Measurements from ENCODE around the gene BROX. TPM values are rescaled to one million over a fixed set of nuclear protein-coding genes. Genes with fewer than 3 reads are reported as not detected.
"Not testable (repeated sequence)": the region's sequence is repeated elsewhere in the genome, so short reads cannot be mapped to it uniquely, and the experiment has no call there.

BROX gene
- total RNA-seq, 2 donors from 2014 or later = 42.8 to 45.4 TPM

GRCh38 chr1:222739465-222739864 is 27.1 kb downstream of the BROX start:
- ATAC-seq (replicated peaks in 1 of 2) (no peak), DNase-seq (no peak)
- Mint-ChIP-seq H3K27ac (no peak overlapping the region), H3K27me3 (ENCODE audit: low read depth) (no peaks in the 10 kb centered on the region), H3K4me1 (ENCODE audit: low read depth) (no peaks in the 10 kb centered on the region), H3K9me3 (no peaks in the 10 kb centered on the region), H3K36me3 (ENCODE audit: insufficient read depth in 2 of 2) (peaks cover 1 to 3% of the 10 kb centered on the region in 2 donors), H3K4me3 (no peak overlapping the region)

- Mint-ChIP-seq H3K4me3 (no peak overlapping the region), H3K36me3 (ENCODE audit: insufficient read depth in 2 of 2) (peaks cover 0 to 1% of the 10 kb centered on the region in 2 donors), H3K9me3 (no peaks in the 10 kb centered on the region), H3K4me1 (ENCODE audit: low read depth) (no peaks in the 10 kb centered on the region), H3K27me3 (ENCODE audit: low read depth) (no peaks in the 10 kb centered on the region), H3K27ac (no peak overlapping the region)
- ATAC-seq (replicated peaks in 1 of 2) (no peak), DNase-seq (no peak)
Measured at GRCh38 chr1:222739929-222740328, 27.6 kb downstream of the BROX start.

- H3K27ac Mint-ChIP-seq; H3K27me3 Mint-ChIP-seq (ENCODE audit: low read depth); DNase-seq; H3K4me1 Mint-ChIP-seq (ENCODE audit: low read depth); ATAC-seq (replicated peaks in 1 of 2); H3K36me3 Mint-ChIP-seq (ENCODE audit: insufficient read depth in 2 of 2); H3K9me3 Mint-ChIP-seq; H3K4me3 Mint-ChIP-seq: not testable (repeated sequence)
Measured at GRCh38 chr1:222741630-222742457, 29.5 kb downstream of the BROX start.

GRCh38 chr1:222749927-222750326 is 37.6 kb downstream of the BROX start:
- Mint-ChIP-seq H3K27me3 (ENCODE audit: low read depth) (no peaks in the 10 kb centered on the region), H3K4me3 (no peak overlapping the region), H3K36me3 (ENCODE audit: insufficient read depth in 2 of 2) (no peaks in the 10 kb centered on the region), H3K27ac (no peak overlapping the region), H3K4me1 (ENCODE audit: low read depth) (no peaks in the 10 kb centered on the region), H3K9me3 (no peaks in the 10 kb centered on the region)
- ATAC-seq (replicated peaks in 1 of 2) = no peak
- no peak for DNase-seq

GRCh38 chr1:222750651-222751050 is 38.3 kb downstream of the BROX start:
- H3K4me3 Mint-ChIP-seq = no peak overlapping the region
- no peaks in the 10 kb centered on the region for H3K27me3 Mint-ChIP-seq (ENCODE audit: low read depth)
- no peaks in the 10 kb centered on the region for H3K4me1 Mint-ChIP-seq (ENCODE audit: low read depth)
- DNase-seq (no peak), ATAC-seq (replicated peaks in 1 of 2) (no peak)
- H3K27ac Mint-ChIP-seq = no peak overlapping the region
- H3K36me3 Mint-ChIP-seq (ENCODE audit: insufficient read depth in 2 of 2) = no peaks in the 10 kb centered on the region
- H3K9me3 Mint-ChIP-seq = no peaks in the 10 kb centered on the region

GRCh38 chr1:222751255-222751654 is 38.9 kb downstream of the BROX start:
- no peak for DNase-seq
- H3K36me3 Mint-ChIP-seq (ENCODE audit: insufficient read depth in 2 of 2) = no peaks in the 10 kb centered on the region
- no peaks in the 10 kb centered on the region for H3K9me3 Mint-ChIP-seq
- H3K27ac Mint-ChIP-seq = no peak overlapping the region
- H3K27me3 Mint-ChIP-seq (ENCODE audit: low read depth) = no peaks in the 10 kb centered on the region
- no peak overlapping the region for H3K4me3 Mint-ChIP-seq
- no peak for ATAC-seq (replicated peaks in 1 of 2)
- no peaks in the 10 kb centered on the region for H3K4me1 Mint-ChIP-seq (ENCODE audit: low read depth)

GRCh38 chr1:222754366-222755139 is 42.2 kb downstream of the BROX start:
- Mint-ChIP-seq H3K4me3 (no peak overlapping the region), H3K9me3 (no peaks in the 10 kb centered on the region), H3K27ac (no peak overlapping the region), H3K27me3 (ENCODE audit: low read depth) (no peaks in the 10 kb centered on the region), H3K4me1 (ENCODE audit: low read depth) (no peaks in the 10 kb centered on the region), H3K36me3 (ENCODE audit: insufficient read depth in 2 of 2) (no peaks in the 10 kb centered on the region)
- ATAC-seq (replicated peaks in 1 of 2) (no peak), DNase-seq (no peak)

GRCh38 chr1:222757646-222758268 is 45.4 kb downstream of the BROX start:
- Mint-ChIP-seq H3K27me3 (ENCODE audit: low read depth) (no peaks in the 10 kb centered on the region), H3K36me3 (ENCODE audit: insufficient read depth in 2 of 2) (no peaks in the 10 kb centered on the region), H3K27ac (no peak overlapping the region), H3K4me1 (ENCODE audit: low read depth) (no peaks in the 10 kb centered on the region), H3K9me3 (peaks cover 0 to 3% of the 10 kb centered on the region in 2 donors), H3K4me3 (no peak overlapping the region)
- DNase-seq (no peak), ATAC-seq (replicated peaks in 1 of 2) (no peak)

GRCh38 chr1:222759451-222760035 is 47.2 kb downstream of the BROX start:
- no peak overlapping the region for H3K4me3 Mint-ChIP-seq
- peaks cover 1 to 3% of the 10 kb centered on the region in 2 donors for H3K36me3 Mint-ChIP-seq (ENCODE audit: insufficient read depth in 2 of 2)
- DNase-seq = no peak
- H3K27me3 Mint-ChIP-seq (ENCODE audit: low read depth) = no peaks in the 10 kb centered on the region
- ATAC-seq (replicated peaks in 1 of 2) = no peak
- no peaks in the 10 kb centered on the region for H3K4me1 Mint-ChIP-seq (ENCODE audit: low read depth)
- H3K9me3 Mint-ChIP-seq = peaks cover 0 to 3% of the 10 kb centered on the region in 2 donors
- no peak overlapping the region for H3K27ac Mint-ChIP-seq

GRCh38 chr1:222761083-222761482 is 48.7 kb downstream of the BROX start:
- DNase-seq = no peak
- H3K4me3 Mint-ChIP-seq = no peak overlapping the region
- H3K9me3 Mint-ChIP-seq = peaks cover 2 to 3% of the 10 kb centered on the region in 2 donors
- H3K27me3 Mint-ChIP-seq (ENCODE audit: low read depth) = no peaks in the 10 kb centered on the region
- no peaks in the 10 kb centered on the region for H3K4me1 Mint-ChIP-seq (ENCODE audit: low read depth)
- ATAC-seq (replicated peaks in 1 of 2) = no peak
- H3K27ac Mint-ChIP-seq = no peak overlapping the region
- H3K36me3 Mint-ChIP-seq (ENCODE audit: insufficient read depth in 2 of 2) = peaks cover 3% of the 10 kb centered on the region in 2 donors

- ATAC-seq (replicated peaks in 1 of 2); H3K27me3 Mint-ChIP-seq (ENCODE audit: low read depth); H3K36me3 Mint-ChIP-seq (ENCODE audit: insufficient read depth in 2 of 2); DNase-seq; H3K9me3 Mint-ChIP-seq; H3K4me1 Mint-ChIP-seq (ENCODE audit: low read depth); H3K4me3 Mint-ChIP-seq; H3K27ac Mint-ChIP-seq: not testable (repeated sequence)
Measured at GRCh38 chr1:222762178-222762577, 49.8 kb downstream of the BROX start.

- ATAC-seq (replicated peaks in 1 of 2) (no peak), DNase-seq (no peak)
- H3K27ac Mint-ChIP-seq = no peak overlapping the region
- H3K4me3 Mint-ChIP-seq = no peak overlapping the region
- peaks cover 1 to 10% of the 10 kb centered on the region in 2 donors for H3K9me3 Mint-ChIP-seq
- peaks cover 11 to 18% of the 10 kb centered on the region in 2 donors for H3K36me3 Mint-ChIP-seq (ENCODE audit: insufficient read depth in 2 of 2)
- no peaks in the 10 kb centered on the region for H3K27me3 Mint-ChIP-seq (ENCODE audit: low read depth)
- peaks cover 10% of the 10 kb centered on the region for H3K4me1 Mint-ChIP-seq (ENCODE audit: low read depth)
Measured at GRCh38 chr1:222767152-222767571, 54.8 kb downstream of the BROX start.

GRCh38 chr1:222768592-222768991 is 56.2 kb downstream of the BROX start:
- Mint-ChIP-seq H3K27me3 (ENCODE audit: low read depth) (no peaks in the 10 kb centered on the region), H3K27ac (no peak overlapping the region), H3K9me3 (peaks cover 0 to 10% of the 10 kb centered on the region in 2 donors), H3K4me1 (ENCODE audit: low read depth) (peaks cover 19% of the 10 kb centered on the region), H3K36me3 (ENCODE audit: insufficient read depth in 2 of 2) (peaks cover 11 to 18% of the 10 kb centered on the region in 2 donors), H3K4me3 (no peak overlapping the region)
- ATAC-seq (replicated peaks in 1 of 2) (no peak), DNase-seq (no peak)
